ENCODE results near the gene ZNF598.

DNA sequence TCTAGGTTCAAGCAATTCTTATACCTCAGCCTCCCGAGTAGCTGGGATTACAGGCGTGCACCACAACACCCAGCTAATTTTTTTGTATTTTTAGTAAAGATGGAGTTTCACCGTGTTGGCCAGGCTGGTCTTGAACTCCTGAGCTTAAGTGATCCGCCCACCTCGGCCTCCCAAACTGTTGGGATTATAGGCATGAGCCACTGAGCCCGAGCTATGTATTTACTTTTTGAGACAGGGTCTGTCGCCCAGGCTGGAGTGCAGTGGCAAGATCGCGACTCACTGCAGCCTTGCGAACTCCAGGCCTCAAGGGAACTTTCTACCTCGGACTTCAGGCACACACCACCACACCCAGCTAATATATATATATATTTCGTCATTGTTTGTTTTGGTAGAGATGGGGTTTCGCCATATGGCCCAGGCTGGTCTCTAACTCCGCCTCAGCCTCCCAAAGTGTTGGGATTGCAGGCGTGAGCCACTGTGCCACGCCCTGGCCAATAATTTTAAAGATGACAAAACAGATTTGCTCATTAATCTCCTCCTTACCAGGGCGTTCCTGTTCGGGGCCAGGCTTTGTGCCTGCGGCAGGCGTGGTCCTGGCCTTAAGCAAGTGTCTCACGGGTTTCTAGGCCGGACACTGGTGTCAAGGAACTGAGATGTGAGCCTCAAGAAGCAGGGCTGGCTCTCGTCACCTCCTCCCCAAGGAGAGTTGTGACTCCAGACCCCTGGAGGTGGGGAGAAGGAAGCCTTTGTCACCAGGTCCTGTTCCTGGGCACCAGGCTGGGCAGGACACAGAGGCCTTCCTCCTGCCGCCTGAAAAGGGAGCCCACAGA is 5.7 kb upstream of the ZNF598 start:
- TF ChIP-seq, protein P1, sequence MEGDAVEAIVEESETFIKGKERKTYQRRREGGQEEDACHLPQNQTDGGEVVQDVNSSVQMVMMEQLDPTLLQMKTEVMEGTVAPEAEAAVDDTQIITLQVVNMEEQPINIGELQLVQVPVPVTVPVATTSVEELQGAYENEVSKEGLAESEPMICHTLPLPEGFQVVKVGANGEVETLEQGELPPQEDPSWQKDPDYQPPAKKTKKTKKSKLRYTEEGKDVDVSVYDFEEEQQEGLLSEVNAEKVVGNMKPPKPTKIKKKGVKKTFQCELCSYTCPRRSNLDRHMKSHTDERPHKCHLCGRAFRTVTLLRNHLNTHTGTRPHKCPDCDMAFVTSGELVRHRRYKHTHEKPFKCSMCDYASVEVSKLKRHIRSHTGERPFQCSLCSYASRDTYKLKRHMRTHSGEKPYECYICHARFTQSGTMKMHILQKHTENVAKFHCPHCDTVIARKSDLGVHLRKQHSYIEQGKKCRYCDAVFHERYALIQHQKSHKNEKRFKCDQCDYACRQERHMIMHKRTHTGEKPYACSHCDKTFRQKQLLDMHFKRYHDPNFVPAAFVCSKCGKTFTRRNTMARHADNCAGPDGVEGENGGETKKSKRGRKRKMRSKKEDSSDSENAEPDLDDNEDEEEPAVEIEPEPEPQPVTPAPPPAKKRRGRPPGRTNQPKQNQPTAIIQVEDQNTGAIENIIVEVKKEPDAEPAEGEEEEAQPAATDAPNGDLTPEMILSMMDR (IDR thresholded peaks at IDR 0.05 in 2 of 3, conservative IDR thresholded peaks at IDR 0.05 in 1 of 3; ENCODE audit: borderline replicate concordance in 1 of 3, insufficient read depth in 1 of 3, low read depth in 2 of 3, low read length in 2 of 3) = no peak
- TF ChIP-seq, protein P2, sequence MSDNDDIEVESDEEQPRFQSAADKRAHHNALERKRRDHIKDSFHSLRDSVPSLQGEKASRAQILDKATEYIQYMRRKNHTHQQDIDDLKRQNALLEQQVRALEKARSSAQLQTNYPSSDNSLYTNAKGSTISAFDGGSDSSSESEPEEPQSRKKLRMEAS (IDR thresholded peaks at IDR 0.05) = no peak
- TF ChIP-seq YY1 (IDR thresholded peaks at IDR 0.05; ENCODE audit: extremely low read depth, insufficient replicate concordance, low read depth, low read length) (no peak), CEBPB (IDR thresholded peaks at IDR 0.05; ENCODE audit: low read depth) (no peak), POLR2AphosphoS5 (IDR thresholded peaks at IDR 0.05; ENCODE audit: low read depth, low read length) (no peak; the same call in 1 of the 2 replicates), RAD21 (IDR thresholded peaks at IDR 0.05; ENCODE audit: low read depth) (no peak), EZH2 (IDR thresholded peaks at IDR 0.05) (no peak), TCF7L2 (IDR thresholded peaks at IDR 0.05; ENCODE audit: borderline replicate concordance, extremely low read depth, insufficient read depth, insufficient read length) (no peak), EZH2phosphoT487 (IDR thresholded peaks at IDR 0.05; ENCODE audit: borderline replicate concordance) (no peak), POLR2A (IDR thresholded peaks at IDR 0.05; ENCODE audit: borderline replicate concordance, extremely low read depth, insufficient read depth, insufficient read length) (no peak)
